H1 (cell line): Measurements from ENCODE around the gene TMEM52B. TPM values are rescaled to one million over a fixed set of nuclear protein-coding genes. Genes with fewer than 3 reads are reported as not detected.

Experiments
- BRCA1 ChIP-seq: IDR thresholded peaks from 2 replicates; pipeline ENCODE4 v1.6.1; 2012; ENCODE audit warnings: low read depth, low read length, improper control_type of control experiment
- CTBP2 ChIP-seq: IDR thresholded peaks from 2 replicates; pipeline ENCODE4 v1.7.0; 2011; ENCODE audit warnings: borderline replicate concordance, mild to moderate bottlenecking, moderate library complexity, mixed read lengths, low read length; ENCODE audit not compliant: insufficient read depth, insufficient read length
- GTF2F1 ChIP-seq: IDR thresholded peaks from 2 replicates; pipeline ENCODE4 v1.6.1; 2012; ENCODE audit warnings: low read depth, low read length, improper control_type of control experiment, borderline replicate concordance
- KDM4A ChIP-seq: IDR thresholded peaks from one replicate; pipeline ENCODE4 v1.7.1; 2012; ENCODE audit warnings: low read depth, mild to moderate bottlenecking, moderate library complexity, low read length, inconsistent platforms; ENCODE audit not compliant: severe bottlenecking
- polyA plus RNA-seq, 7 experiments: library from polyadenylated mRNA; depleted of rRNA in 3 of 7; stranded (reverse) in 5 of 7; unstranded in 2 of 7; fragments of >200 nt in 5 of 7; fragments of 200-250 nt in 2 of 7; gene quantifications; 1 replicate in 5 of 7; 2 replicates in 1 of 7; 4 replicates in 1 of 7; pipeline versions ENCODE4 v1.2.1 to v1.2.3, GENCODE V29; 2011 to 2013; ENCODE audit warnings: missing spikeins in 2 of 7, mixed read lengths in 2 of 7
- total RNA-seq: library from RNA; stranded (reverse); fragmentation: NEBNext Ultra II Directional; extraction: Animal tissue kit (Norgen Biotek cat#: 25700); gene quantifications from 2 replicates; pipeline ENCODE4 v1.2.1, GENCODE V29; 2021
- TF ChIP-seq, protein P1 (sequence below): fragments of 300-600 bp; sonication (generic); IDR thresholded peaks from 2 replicates; pipeline ENCODE4 v1.7.1; 2012; ENCODE audit warnings: low read length, moderate library complexity, mild to moderate bottlenecking, inconsistent platforms; ENCODE audit not compliant: insufficient replicate concordance
- TF ChIP-seq, protein P2 (sequence below): IDR thresholded peaks from 2 replicates; pipeline ENCODE4 v1.6.1; 2011; ENCODE audit warnings: low read depth, mild to moderate bottlenecking, low read length; ENCODE audit not compliant: insufficient read depth
- TF ChIP-seq, protein P3 (sequence below), 3 experiments: IDR thresholded peaks; 1 replicate in 2 of 3; 2 replicates in 1 of 3; pipeline versions ENCODE4 v1.5.1 to v1.6.1; 2011; ENCODE audit warnings: low read length in 3 of 3, mild to moderate bottlenecking in 3 of 3, inconsistent platforms in 2 of 3, low read depth in 1 of 3, moderate library complexity in 1 of 3; ENCODE audit not compliant: insufficient read depth in 1 of 3; ENCODE audit errors: control extremely low read depth in 1 of 3

Gene TMEM52B
- total and polyA plus RNA-seq, 2 of the 8 experiments (the other 6 are each of a cell fraction or from before 2014, with no cell fraction given) = not detected

DNA sequence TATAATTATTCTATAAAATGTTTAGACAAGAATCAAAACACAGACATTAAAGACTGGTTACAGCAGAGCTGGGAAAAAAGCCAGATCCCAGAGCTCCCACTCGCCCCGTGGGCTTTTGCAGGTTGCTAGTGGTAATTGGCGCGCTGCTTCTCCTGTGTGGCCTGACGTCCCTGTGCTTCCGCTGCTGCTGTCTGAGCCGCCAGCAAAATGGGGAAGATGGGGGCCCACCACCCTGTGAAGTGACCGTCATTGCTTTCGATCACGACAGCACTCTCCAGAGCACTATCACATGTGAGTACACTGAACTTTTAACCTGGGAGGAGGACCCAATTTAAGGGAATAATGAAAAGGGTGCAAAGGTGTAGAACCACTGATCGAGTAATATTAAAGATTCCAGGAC lies 7.5 kb downstream of the TMEM52B start (continued):
- TF ChIP-seq, protein P1, sequence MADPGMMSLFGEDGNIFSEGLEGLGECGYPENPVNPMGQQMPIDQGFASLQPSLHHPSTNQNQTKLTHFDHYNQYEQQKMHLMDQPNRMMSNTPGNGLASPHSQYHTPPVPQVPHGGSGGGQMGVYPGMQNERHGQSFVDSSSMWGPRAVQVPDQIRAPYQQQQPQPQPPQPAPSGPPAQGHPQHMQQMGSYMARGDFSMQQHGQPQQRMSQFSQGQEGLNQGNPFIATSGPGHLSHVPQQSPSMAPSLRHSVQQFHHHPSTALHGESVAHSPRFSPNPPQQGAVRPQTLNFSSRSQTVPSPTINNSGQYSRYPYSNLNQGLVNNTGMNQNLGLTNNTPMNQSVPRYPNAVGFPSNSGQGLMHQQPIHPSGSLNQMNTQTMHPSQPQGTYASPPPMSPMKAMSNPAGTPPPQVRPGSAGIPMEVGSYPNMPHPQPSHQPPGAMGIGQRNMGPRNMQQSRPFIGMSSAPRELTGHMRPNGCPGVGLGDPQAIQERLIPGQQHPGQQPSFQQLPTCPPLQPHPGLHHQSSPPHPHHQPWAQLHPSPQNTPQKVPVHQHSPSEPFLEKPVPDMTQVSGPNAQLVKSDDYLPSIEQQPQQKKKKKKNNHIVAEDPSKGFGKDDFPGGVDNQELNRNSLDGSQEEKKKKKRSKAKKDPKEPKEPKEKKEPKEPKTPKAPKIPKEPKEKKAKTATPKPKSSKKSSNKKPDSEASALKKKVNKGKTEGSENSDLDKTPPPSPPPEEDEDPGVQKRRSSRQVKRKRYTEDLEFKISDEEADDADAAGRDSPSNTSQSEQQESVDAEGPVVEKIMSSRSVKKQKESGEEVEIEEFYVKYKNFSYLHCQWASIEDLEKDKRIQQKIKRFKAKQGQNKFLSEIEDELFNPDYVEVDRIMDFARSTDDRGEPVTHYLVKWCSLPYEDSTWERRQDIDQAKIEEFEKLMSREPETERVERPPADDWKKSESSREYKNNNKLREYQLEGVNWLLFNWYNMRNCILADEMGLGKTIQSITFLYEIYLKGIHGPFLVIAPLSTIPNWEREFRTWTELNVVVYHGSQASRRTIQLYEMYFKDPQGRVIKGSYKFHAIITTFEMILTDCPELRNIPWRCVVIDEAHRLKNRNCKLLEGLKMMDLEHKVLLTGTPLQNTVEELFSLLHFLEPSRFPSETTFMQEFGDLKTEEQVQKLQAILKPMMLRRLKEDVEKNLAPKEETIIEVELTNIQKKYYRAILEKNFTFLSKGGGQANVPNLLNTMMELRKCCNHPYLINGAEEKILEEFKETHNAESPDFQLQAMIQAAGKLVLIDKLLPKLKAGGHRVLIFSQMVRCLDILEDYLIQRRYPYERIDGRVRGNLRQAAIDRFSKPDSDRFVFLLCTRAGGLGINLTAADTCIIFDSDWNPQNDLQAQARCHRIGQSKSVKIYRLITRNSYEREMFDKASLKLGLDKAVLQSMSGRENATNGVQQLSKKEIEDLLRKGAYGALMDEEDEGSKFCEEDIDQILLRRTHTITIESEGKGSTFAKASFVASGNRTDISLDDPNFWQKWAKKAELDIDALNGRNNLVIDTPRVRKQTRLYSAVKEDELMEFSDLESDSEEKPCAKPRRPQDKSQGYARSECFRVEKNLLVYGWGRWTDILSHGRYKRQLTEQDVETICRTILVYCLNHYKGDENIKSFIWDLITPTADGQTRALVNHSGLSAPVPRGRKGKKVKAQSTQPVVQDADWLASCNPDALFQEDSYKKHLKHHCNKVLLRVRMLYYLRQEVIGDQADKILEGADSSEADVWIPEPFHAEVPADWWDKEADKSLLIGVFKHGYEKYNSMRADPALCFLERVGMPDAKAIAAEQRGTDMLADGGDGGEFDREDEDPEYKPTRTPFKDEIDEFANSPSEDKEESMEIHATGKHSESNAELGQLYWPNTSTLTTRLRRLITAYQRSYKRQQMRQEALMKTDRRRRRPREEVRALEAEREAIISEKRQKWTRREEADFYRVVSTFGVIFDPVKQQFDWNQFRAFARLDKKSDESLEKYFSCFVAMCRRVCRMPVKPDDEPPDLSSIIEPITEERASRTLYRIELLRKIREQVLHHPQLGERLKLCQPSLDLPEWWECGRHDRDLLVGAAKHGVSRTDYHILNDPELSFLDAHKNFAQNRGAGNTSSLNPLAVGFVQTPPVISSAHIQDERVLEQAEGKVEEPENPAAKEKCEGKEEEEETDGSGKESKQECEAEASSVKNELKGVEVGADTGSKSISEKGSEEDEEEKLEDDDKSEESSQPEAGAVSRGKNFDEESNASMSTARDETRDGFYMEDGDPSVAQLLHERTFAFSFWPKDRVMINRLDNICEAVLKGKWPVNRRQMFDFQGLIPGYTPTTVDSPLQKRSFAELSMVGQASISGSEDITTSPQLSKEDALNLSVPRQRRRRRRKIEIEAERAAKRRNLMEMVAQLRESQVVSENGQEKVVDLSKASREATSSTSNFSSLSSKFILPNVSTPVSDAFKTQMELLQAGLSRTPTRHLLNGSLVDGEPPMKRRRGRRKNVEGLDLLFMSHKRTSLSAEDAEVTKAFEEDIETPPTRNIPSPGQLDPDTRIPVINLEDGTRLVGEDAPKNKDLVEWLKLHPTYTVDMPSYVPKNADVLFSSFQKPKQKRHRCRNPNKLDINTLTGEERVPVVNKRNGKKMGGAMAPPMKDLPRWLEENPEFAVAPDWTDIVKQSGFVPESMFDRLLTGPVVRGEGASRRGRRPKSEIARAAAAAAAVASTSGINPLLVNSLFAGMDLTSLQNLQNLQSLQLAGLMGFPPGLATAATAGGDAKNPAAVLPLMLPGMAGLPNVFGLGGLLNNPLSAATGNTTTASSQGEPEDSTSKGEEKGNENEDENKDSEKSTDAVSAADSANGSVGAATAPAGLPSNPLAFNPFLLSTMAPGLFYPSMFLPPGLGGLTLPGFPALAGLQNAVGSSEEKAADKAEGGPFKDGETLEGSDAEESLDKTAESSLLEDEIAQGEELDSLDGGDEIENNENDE = no peak
- TF ChIP-seq GTF2F1 (no peak), CTBP2 (no peak), BRCA1 (no peak), KDM4A (no peak)
- TF ChIP-seq, protein P2, sequence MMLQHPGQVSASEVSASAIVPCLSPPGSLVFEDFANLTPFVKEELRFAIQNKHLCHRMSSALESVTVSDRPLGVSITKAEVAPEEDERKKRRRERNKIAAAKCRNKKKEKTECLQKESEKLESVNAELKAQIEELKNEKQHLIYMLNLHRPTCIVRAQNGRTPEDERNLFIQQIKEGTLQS = no peak
- TF ChIP-seq, protein P3, sequence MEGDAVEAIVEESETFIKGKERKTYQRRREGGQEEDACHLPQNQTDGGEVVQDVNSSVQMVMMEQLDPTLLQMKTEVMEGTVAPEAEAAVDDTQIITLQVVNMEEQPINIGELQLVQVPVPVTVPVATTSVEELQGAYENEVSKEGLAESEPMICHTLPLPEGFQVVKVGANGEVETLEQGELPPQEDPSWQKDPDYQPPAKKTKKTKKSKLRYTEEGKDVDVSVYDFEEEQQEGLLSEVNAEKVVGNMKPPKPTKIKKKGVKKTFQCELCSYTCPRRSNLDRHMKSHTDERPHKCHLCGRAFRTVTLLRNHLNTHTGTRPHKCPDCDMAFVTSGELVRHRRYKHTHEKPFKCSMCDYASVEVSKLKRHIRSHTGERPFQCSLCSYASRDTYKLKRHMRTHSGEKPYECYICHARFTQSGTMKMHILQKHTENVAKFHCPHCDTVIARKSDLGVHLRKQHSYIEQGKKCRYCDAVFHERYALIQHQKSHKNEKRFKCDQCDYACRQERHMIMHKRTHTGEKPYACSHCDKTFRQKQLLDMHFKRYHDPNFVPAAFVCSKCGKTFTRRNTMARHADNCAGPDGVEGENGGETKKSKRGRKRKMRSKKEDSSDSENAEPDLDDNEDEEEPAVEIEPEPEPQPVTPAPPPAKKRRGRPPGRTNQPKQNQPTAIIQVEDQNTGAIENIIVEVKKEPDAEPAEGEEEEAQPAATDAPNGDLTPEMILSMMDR (IDR thresholded peaks at IDR 0.05; ENCODE audit: control extremely low read depth in 1 of 3, insufficient read depth in 1 of 3, low read depth in 1 of 3, low read length in 3 of 3) = no peak
